DOHH2 (cell line): ENCODE data around the gene ABCD4.

Experiments used
- CTCF ChIP-seq: fragments of 200-600 bp; sonication (generic); IDR thresholded peaks from one replicate; pipeline ENCODE4 v1.5.1; 2014; ENCODE audit warnings: antibody characterized with exemption, mild to moderate bottlenecking, low read depth, low read length; ENCODE audit not compliant: poor library complexity, severe bottlenecking
- EZH2phosphoT487 ChIP-seq: fragments of 200-600 bp; sonication (generic); IDR thresholded peaks from 2 replicates; pipeline ENCODE4 v1.6.1; 2017; ENCODE audit warnings: borderline replicate concordance, mild to moderate bottlenecking, antibody characterized with exemption, low read length, moderate library complexity, mixed read lengths

DNA sequence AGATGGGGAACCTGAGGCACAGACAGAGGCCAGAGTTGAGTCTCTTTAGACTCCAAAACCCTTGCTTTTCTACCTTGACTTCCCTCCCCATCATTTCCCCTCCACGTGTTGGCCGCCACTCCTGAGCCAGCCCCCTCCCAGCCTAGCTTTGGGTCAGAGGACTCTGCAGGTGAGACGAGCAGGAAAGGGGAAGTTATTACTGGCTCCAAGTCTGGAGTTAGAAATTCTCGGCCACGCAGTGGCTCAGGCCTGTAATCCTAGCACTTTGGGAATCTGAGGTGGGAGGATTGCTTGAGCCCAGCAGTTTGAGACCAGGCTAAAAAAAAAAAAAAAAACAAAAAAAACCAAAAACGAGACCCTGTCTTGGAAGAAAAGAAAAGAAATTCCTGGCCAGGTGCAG lies 54.7 kb downstream of the ABCD4 start:
- TF ChIP-seq CTCF, result no peak
- no peak for TF ChIP-seq EZH2phosphoT487
